Measurements from ENCODE around the gene NPTX1. TPM values are rescaled to one million over a fixed set of nuclear protein-coding genes. Genes with fewer than 3 reads are reported as not detected.
"Not testable (repeated sequence)": the region's sequence is repeated elsewhere in the genome, so short reads cannot be mapped to it uniquely, and the experiment has no call there.

Gene NPTX1
- total RNA-seq, 2 donors from 2014 or later = 0.83 to 6.1 TPM

DNA sequence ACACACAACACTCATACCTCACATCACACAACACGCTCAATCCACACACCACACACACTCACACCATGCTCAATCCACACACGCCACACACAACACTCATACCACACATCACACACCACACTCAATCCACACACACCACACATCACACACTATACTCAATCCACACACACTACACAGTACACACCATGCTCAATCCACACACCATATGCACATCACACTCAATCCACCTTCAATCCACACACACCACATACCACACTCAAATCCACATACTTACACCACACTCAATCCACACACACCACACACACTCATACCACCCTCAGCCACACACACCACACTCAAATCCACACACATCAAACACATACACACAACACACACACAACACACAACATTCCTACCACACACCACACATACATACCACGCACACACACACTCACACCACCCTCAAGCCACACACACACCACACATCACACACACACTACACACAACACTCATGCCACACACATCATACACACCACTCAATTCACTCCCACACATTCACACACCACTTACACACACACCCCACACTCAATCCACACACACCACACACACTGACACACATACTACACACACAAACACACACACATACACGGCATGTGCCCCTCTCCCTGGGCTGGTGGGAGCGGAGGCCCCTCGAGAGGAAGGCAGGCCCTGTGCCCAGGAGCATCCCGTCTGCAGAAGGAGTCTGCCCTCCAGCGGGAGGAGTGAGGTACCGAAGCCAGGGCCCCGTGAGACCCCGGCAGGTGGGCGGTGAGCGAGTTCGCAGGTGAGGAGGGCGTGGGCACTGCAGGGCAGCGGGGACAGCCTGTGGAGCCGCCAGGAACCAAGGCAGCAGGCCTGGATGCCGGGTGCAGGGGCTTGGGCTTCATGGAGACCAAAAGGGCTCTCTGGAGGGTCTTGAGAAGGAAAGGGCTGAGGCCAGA lies 35.1 kb upstream of the NPTX1 start:
- H3K36me3 Mint-ChIP-seq (ENCODE audit: insufficient read depth in 2 of 2) = no peaks in the 10 kb centered on the region
- H3K27me3 Mint-ChIP-seq (ENCODE audit: low read depth) = no peaks in the 10 kb centered on the region
- no peak for DNase-seq
- H3K4me3 Mint-ChIP-seq = no peak overlapping the region
- H3K4me1 Mint-ChIP-seq (ENCODE audit: low read depth) = no peaks in the 10 kb centered on the region
- H3K27ac Mint-ChIP-seq = no peak overlapping the region
- H3K9me3 Mint-ChIP-seq = no peaks in the 10 kb centered on the region
- peak in 1 of 2 donors; percentile 15 for ATAC-seq (replicated peaks in 1 of 2)

DNA sequence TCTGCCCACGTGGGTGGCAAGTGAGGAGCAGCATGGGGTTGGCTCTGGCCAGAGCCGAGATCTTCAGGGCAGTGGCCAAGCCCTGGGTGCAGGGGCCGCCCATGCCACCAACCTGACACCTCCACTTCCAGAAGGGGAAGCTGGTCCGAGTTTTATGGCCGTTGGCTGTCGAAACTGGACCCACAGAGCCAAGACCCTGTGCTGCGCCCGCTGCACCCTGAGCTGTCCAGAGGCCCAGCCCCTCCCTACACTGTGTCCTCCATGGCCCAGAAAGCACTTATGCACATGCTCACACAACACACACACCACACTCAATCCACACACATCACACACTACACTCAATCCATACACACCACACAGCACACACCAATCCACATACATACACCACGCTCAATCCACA lies 34.4 kb upstream of the NPTX1 start:
- H3K36me3 Mint-ChIP-seq (ENCODE audit: insufficient read depth in 2 of 2) = no peaks in the 10 kb centered on the region
- no peaks in the 10 kb centered on the region for H3K4me1 Mint-ChIP-seq (ENCODE audit: low read depth)
- no peak for ATAC-seq (replicated peaks in 1 of 2)
- no peak for DNase-seq
- H3K9me3 Mint-ChIP-seq = no peaks in the 10 kb centered on the region
- H3K4me3 Mint-ChIP-seq = no peak overlapping the region
- H3K27ac Mint-ChIP-seq = no peak overlapping the region
- H3K27me3 Mint-ChIP-seq (ENCODE audit: low read depth) = no peaks in the 10 kb centered on the region

DNA sequence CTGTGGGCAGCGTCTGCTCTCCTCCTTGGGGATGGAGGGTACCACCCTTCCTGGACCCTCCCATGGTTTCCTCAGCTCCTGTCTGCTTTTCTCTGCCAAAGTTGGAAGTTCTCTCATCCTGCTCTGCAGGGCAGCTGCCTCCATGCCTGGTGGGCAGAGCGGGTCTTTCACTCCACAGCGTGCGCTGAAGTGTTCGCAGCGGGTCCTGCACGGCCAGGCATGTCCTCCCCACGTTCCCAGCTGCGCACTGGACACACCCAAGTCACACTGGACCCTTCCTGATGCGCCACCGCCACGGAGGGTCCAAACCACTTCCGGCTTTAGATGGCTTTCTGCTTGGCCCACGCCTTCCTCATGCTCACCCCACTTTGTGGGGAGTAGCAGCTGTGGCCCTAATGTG lies 33.7 kb upstream of the NPTX1 start:
- H3K4me3 Mint-ChIP-seq = no peak overlapping the region
- ATAC-seq (replicated peaks in 1 of 2) (no peak), DNase-seq (no peak)
- no peaks in the 10 kb centered on the region for H3K27me3 Mint-ChIP-seq (ENCODE audit: low read depth)
- no peaks in the 10 kb centered on the region for H3K4me1 Mint-ChIP-seq (ENCODE audit: low read depth)
- H3K27ac Mint-ChIP-seq = no peak overlapping the region
- H3K9me3 Mint-ChIP-seq = no peaks in the 10 kb centered on the region
- no peaks in the 10 kb centered on the region for H3K36me3 Mint-ChIP-seq (ENCODE audit: insufficient read depth in 2 of 2)

- H3K4me1 Mint-ChIP-seq (ENCODE audit: low read depth) = no peaks in the 10 kb centered on the region
- no peaks in the 10 kb centered on the region for H3K36me3 Mint-ChIP-seq (ENCODE audit: insufficient read depth in 2 of 2)
- peaks cover 2% of the 10 kb centered on the region for H3K27me3 Mint-ChIP-seq (ENCODE audit: low read depth)
- no peak overlapping the region for H3K27ac Mint-ChIP-seq
- H3K9me3 Mint-ChIP-seq = no peaks in the 10 kb centered on the region
- ATAC-seq (replicated peaks in 1 of 2) (no peak), DNase-seq (no peak)
- H3K4me3 Mint-ChIP-seq = no peak overlapping the region
These were observed 32.9 kb upstream of the NPTX1 start for GRCh38 chr17:80509311-80509710.

DNA sequence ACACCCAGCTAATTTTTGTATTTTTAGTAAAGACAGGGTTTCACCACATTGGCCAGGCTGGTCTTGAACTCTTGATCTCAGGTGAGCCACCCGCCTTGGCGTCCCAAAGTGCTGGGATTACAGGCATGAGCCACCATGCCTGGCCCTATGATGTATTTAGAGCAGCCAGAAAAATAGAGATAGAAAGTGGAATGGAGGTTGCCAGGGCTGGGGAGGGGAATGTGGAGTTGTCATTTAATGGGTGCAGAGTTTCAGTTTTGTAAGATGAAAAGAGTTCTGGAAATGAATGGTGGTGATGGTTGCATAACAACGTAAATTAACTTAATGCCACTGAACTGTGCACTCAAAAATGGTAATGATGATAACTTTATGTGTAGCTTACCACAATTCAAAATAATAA lies 31.6 kb upstream of the NPTX1 start:
- Mint-ChIP-seq H3K27ac (no peak overlapping the region), H3K4me3 (no peak overlapping the region)

GRCh38 chr17:80507177-80507576 lies 30.8 kb upstream of the NPTX1 start:
- not testable (repeated sequence) for DNase-seq; H3K4me1 Mint-ChIP-seq (ENCODE audit: low read depth); ATAC-seq (replicated peaks in 1 of 2); H3K4me3 Mint-ChIP-seq; H3K36me3 Mint-ChIP-seq (ENCODE audit: insufficient read depth in 2 of 2); H3K9me3 Mint-ChIP-seq; H3K27ac Mint-ChIP-seq
- H3K27me3 Mint-ChIP-seq (ENCODE audit: low read depth) = peaks cover 13% of the 10 kb centered on the region

More for the DNA sequence above, 31.6 kb upstream of the NPTX1 start:
- no peaks in the 10 kb centered on the region for H3K36me3 Mint-ChIP-seq (ENCODE audit: insufficient read depth in 2 of 2)
- DNase-seq (no peak), ATAC-seq (replicated peaks in 1 of 2) (no peak)
- H3K9me3 Mint-ChIP-seq = no peaks in the 10 kb centered on the region
- no peaks in the 10 kb centered on the region for H3K4me1 Mint-ChIP-seq (ENCODE audit: low read depth)
- peaks cover 9% of the 10 kb centered on the region for H3K27me3 Mint-ChIP-seq (ENCODE audit: low read depth)

DNA sequence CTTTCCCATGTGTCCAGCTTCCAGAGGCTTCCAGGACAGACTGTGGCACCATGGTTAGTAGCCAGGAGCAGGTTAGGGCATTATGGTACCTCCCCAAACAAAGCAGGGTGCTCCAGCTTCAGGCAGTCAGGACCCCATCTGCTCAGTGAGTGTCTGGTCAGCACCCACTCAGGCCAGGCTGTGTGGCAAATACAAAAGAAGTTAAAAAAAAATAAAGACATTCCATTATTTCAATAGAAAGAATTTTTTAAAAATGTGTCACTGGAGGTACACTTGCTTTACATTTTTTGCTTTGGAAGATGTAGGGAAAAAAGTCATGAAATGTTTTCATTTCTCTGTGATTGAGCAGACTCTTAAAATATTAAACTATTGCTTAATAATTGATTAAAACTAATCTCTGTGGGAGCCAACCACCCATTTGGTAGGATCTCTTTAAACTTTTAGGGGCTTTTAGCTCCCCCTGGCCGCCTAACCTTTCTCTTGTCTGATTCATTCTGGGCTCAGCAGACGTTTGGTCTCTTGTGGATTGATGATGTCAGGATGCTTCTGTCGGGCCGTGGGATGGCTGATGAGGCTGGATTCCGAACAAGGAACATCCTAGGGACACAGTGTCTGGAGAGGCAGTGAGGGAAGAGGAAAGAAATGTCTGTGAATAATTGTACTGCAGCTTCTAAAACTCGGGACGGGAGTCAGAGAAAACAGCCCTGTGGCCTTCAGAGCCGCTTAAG lies 28.4 kb upstream of the NPTX1 start:
- DNase-seq = no peak
- no peak for ATAC-seq (replicated peaks in 1 of 2)
- H3K4me3 Mint-ChIP-seq = no peak overlapping the region
- H3K27me3 Mint-ChIP-seq (ENCODE audit: low read depth) = peaks cover 13% of the 10 kb centered on the region
- no peaks in the 10 kb centered on the region for H3K36me3 Mint-ChIP-seq (ENCODE audit: insufficient read depth in 2 of 2)
- no peaks in the 10 kb centered on the region for H3K4me1 Mint-ChIP-seq (ENCODE audit: low read depth)
- no peak overlapping the region for H3K27ac Mint-ChIP-seq
- H3K9me3 Mint-ChIP-seq = no peaks in the 10 kb centered on the region

- DNase-seq = no peak
- peaks cover 19% of the 10 kb centered on the region for H3K27me3 Mint-ChIP-seq (ENCODE audit: low read depth)
- no peaks in the 10 kb centered on the region for H3K4me1 Mint-ChIP-seq (ENCODE audit: low read depth)
- H3K36me3 Mint-ChIP-seq (ENCODE audit: insufficient read depth in 2 of 2) = no peaks in the 10 kb centered on the region
- no peak overlapping the region for H3K4me3 Mint-ChIP-seq
- ATAC-seq (replicated peaks in 1 of 2) = no peak
- no peak overlapping the region for H3K27ac Mint-ChIP-seq
- H3K9me3 Mint-ChIP-seq = no peaks in the 10 kb centered on the region
These were observed 27.5 kb upstream of the NPTX1 start for GRCh38 chr17:80503921-80504320.

GRCh38 chr17:80503031-80503430 lies 26.6 kb upstream of the NPTX1 start:
- Mint-ChIP-seq H3K4me1 (ENCODE audit: low read depth) (no peaks in the 10 kb centered on the region), H3K27me3 (ENCODE audit: low read depth) (peaks cover 19% of the 10 kb centered on the region), H3K9me3 (no peaks in the 10 kb centered on the region), H3K4me3 (no peak overlapping the region), H3K27ac (no peak overlapping the region), H3K36me3 (ENCODE audit: insufficient read depth in 2 of 2) (no peaks in the 10 kb centered on the region)
- DNase-seq (no peak), ATAC-seq (replicated peaks in 1 of 2) (no peak)

DNA sequence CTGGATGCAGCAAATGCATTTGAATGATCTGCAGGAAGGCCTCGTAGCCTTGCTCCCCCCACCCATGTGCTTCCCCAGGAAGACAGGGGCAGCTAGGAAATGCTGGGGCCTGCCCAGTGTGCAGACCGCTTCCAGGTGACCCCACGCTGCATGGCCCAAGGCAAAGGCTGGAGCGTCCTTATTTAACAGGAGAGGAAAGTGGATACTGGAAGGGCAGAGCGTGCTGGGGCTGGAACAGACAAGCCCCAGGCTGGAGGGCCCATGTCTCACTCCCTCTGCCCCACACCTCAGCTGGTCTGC lies 26.1 kb upstream of the NPTX1 start:
- no peak for ATAC-seq (replicated peaks in 1 of 2)
- Mint-ChIP-seq H3K9me3 (peaks cover 0 to 2% of the 10 kb centered on the region in 2 donors), H3K4me3 (no peak overlapping the region), H3K36me3 (ENCODE audit: insufficient read depth in 2 of 2) (no peaks in the 10 kb centered on the region), H3K27me3 (ENCODE audit: low read depth) (peaks cover 19% of the 10 kb centered on the region), H3K4me1 (ENCODE audit: low read depth) (peaks cover 2% of the 10 kb centered on the region), H3K27ac (no peak overlapping the region)
- DNase-seq = no peak

DNA sequence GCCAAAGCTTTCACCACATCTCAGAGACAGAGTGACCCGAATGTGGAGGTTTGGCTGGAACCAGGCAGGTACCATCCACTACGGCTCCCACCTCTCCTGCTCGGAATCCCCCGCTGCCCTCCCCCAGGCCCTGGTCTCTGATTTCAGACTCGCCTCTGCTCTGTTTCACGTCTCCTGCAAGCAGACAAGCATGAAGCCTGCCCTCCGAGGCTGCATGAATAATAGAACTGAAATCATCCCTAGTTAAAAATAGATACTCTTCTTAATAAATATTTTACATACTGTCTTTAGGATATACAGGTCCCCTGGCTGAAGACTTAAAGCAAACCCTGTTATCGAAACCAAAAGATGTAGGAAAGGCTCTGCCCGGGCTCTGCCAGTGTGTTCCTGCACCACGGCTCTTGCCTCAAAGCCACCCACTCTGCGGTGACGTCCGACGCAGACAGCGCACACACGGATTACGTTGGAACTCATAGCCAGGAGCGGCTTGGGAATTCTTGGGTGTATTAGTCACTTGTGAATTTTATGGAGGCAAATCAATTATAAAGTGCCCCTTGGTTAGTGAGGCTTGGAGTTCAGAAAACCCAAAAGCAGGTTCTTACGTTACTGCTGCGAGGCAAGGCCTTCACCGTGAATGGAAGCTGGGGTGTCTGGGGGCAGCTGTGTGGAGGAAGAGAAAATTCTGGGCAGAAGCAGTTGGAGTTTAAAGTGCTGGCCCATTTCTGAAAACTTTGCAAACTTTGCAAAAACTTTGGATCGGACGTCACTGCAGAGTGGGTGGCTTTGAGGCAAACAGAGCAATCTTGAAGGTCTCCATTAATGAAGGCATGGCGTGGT lies 25.6 kb upstream of the NPTX1 start:
- ATAC-seq (replicated peaks in 1 of 2) (no peak), DNase-seq (no peak)
- Mint-ChIP-seq H3K27ac (no peak overlapping the region), H3K27me3 (ENCODE audit: low read depth) (peaks cover 23% of the 10 kb centered on the region), H3K9me3 (peaks cover 0 to 2% of the 10 kb centered on the region in 2 donors), H3K36me3 (ENCODE audit: insufficient read depth in 2 of 2) (no peaks in the 10 kb centered on the region), H3K4me3 (no peak overlapping the region), H3K4me1 (ENCODE audit: low read depth) (peaks cover 7% of the 10 kb centered on the region)

DNA sequence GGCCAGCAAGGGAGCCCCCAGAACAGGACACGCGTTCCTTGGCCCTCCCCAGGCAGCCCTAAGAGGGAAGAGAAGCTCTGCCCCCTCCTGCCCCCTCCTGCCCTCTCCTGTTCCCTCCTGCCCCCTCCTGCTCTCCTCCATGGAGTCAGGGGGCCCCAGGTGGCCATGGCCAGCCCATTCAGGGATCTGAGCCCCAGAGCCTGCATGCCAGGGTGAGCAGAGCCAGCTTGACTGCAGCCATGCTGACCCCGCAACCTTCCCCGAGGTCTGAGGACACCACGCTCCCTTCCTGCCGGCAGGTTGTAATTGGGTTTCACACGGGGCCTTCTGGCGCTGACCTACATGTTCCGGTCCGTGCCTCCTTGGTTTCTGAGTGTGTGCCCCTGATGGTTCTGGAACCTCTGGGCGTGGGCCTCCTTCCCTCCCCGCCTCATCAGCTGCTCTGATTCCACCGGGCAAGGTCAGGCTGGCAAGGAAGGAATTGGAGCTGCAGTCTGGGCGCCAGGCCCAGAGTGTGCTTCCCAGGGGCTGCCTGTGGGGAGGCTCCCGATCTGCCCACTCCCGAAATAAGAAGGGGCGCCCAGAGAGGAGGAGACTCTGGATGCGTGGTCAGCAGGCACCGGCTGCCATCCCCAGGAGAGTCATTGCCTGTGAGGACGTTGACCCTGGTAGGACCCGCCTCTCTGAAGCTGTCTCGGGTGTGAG lies 23.7 kb upstream of the NPTX1 start:
- ATAC-seq (replicated peaks in 1 of 2) = no peak
- Mint-ChIP-seq H3K27me3 (ENCODE audit: low read depth) (peaks cover 33% of the 10 kb centered on the region), H3K4me3 (no peak overlapping the region), H3K9me3 (peaks cover 0 to 2% of the 10 kb centered on the region in 2 donors), H3K36me3 (ENCODE audit: insufficient read depth in 2 of 2) (no peaks in the 10 kb centered on the region), H3K27ac (no peak overlapping the region), H3K4me1 (ENCODE audit: low read depth) (peaks cover 7% of the 10 kb centered on the region)
- DNase-seq = no peak

All from activated T-cell treated with anti-CD3 and anti-CD28 coated beads, Interleukin-2, amount 50 U/mL, for 72 hours (primary cell).